Caco-2 (cell line): Measurements from ENCODE around the gene SPTSSB. TPM values are rescaled to one million over a fixed set of nuclear protein-coding genes. Genes with fewer than 3 reads are reported as not detected.

Source experiments
- BruUV-seq: library from RNA; stranded (reverse); fragments of 400-500 nt; replicated peaks from 2 replicates; lab custom pipeline; 2021; lab: Mats Ljungman, UMichigan
- CTCF ChIA-PET: fragments of 300-600 bp; sonication (Branson Sonifier 250); formaldehyde crosslinking; loops from one replicate; lab custom pipeline; 2022; ENCODE audit warnings: antibody characterized with exemption; lab: Charles Lee
- POLR2A ChIA-PET: fragments of 300-600 bp; sonication (Branson Sonifier 250); formaldehyde crosslinking; loops from one replicate; lab custom pipeline; 2022; ENCODE audit warnings: antibody characterized with exemption; lab: Charles Lee
- DNase-seq, 2 experiments: peaks; one replicate each; pipeline versions ENCODE4 v3.0.0 to v3.0.0-alpha.2; 2020 to 2022
- H3K27me3 ChIP-seq: replicated peaks from 2 replicates; pipeline ENCODE4 v1.6.0; 2011; ENCODE audit warnings: low read length; ENCODE audit not compliant: control insufficient read depth, insufficient read depth
- H3K36me3 ChIP-seq: 2 replicates; pipeline ENCODE4 v1.5.1; 2011; ENCODE audit warnings: low read length; ENCODE audit not compliant: control insufficient read depth, insufficient read depth
- H3K4me1 ChIP-seq: fragments of 250-450 bp; sonication (Bioruptor Pico); 2 replicates; pipeline ENCODE4 v1.5.1; 2020; ENCODE audit warnings: mild to moderate bottlenecking
- H3K4me3 ChIP-seq: 2 replicates; pipeline ENCODE4 v1.5.1; 2011; ENCODE audit warnings: low read depth, mild to moderate bottlenecking, control low read depth, low read length
- H3K9me3 ChIP-seq: fragments of 250-450 bp; sonication (Bioruptor Pico); 2 replicates; pipeline ENCODE4 v1.5.1; 2020; ENCODE audit warnings: mild to moderate bottlenecking, moderate library complexity
- H3K27ac Mint-ChIP-seq: one replicate; pipeline ENCODE4 v1.8.0; 2022; ENCODE audit warnings: mixed read lengths; ENCODE audit not compliant: unreplicated experiment
- H3K27me3 Mint-ChIP-seq: one replicate; pipeline ENCODE4 v1.8.0; 2022; ENCODE audit warnings: mixed read lengths; ENCODE audit not compliant: insufficient read depth, unreplicated experiment
- H3K36me3 Mint-ChIP-seq: one replicate; pipeline ENCODE4 v1.8.0; 2022; ENCODE audit warnings: mild to moderate bottlenecking, mixed read lengths; ENCODE audit not compliant: insufficient read depth, unreplicated experiment
- H3K4me1 Mint-ChIP-seq: one replicate; pipeline ENCODE4 v1.8.0; 2022; ENCODE audit warnings: low read depth, mixed read lengths; ENCODE audit not compliant: unreplicated experiment
- H3K4me3 Mint-ChIP-seq: one replicate; pipeline ENCODE4 v1.8.0; 2022; ENCODE audit warnings: mild to moderate bottlenecking, moderate library complexity, mixed read lengths; ENCODE audit not compliant: unreplicated experiment
- H3K9me3 Mint-ChIP-seq: one replicate; pipeline ENCODE4 v1.8.0; 2022; ENCODE audit warnings: mixed read lengths; ENCODE audit not compliant: unreplicated experiment
- CTCF ChIP-seq, 2 experiments: fragments of 200-600 bp in 1 of 2; IDR thresholded peaks; 1 replicate in 1 of 2; 2 replicates in 1 of 2; pipeline versions ENCODE4 v1.5.1 to v1.8.0; 2011 to 2022; ENCODE audit warnings: antibody characterized with exemption in 1 of 2, control low read depth in 1 of 2, inconsistent platforms in 1 of 2, low read depth in 1 of 2, low read length in 1 of 2, mild to moderate bottlenecking in 1 of 2, moderate library complexity in 1 of 2; ENCODE audit not compliant: insufficient read depth in 1 of 2, severe bottlenecking in 1 of 2, unreplicated experiment in 1 of 2
- intact Hi-C: fragments of 100-400 bp; cut with micrococcal nuclease; formaldehyde crosslinking; loops from one replicate; pipeline ENCODE4 v1.10.0; 2022; ENCODE audit not compliant: unreplicated experiment
- total RNA-seq: library from RNA; stranded (reverse); gene quantifications from 2 replicates; pipeline ENCODE4 v1.2.3, GENCODE V29; 2022

The SPTSSB gene
- total RNA-seq, 1 experiment from 2014 or later: 51.6 TPM

- Histone ChIP-seq H3K27me3 (no peaks in the 10 kb centered on the region), H3K9me3 (no peaks in the 10 kb centered on the region), H3K4me1 (no peaks in the 10 kb centered on the region), H3K4me3 (no peak overlapping the region), H3K36me3 (peaks cover 2% of the 10 kb centered on the region; the same call in 1 of the 2 replicates)
- intact Hi-C loops: no loop called here
- no TSS peak for BruUV-seq
- Mint-ChIP-seq H3K4me1 (peaks cover 21% of the 10 kb centered on the region), H3K4me3 (no peak overlapping the region), H3K9me3 (no peaks in the 10 kb centered on the region), H3K36me3 (peaks cover 8% of the 10 kb centered on the region), H3K27me3 (no peaks in the 10 kb centered on the region), H3K27ac (no peak overlapping the region)
- POLR2A ChIA-PET: no interaction called here
- DNase-seq: no peak
- CTCF ChIA-PET: no interaction called here
- TF ChIP-seq CTCF (IDR thresholded peaks at IDR 0.05; ENCODE audit: insufficient read depth in 1 of 2, low read depth in 1 of 2, low read length in 1 of 2, severe bottlenecking in 1 of 2, unreplicated experiment in 1 of 2): no peak
Observed at GRCh38 chr3:161366094-161366493, 5.2 kb downstream of the SPTSSB start.

GRCh38 chr3:161358488-161358887 lies 12.8 kb downstream of the SPTSSB start:
- Histone ChIP-seq H3K27me3 (no peaks in the 10 kb centered on the region), H3K4me3 (no peak overlapping the region), H3K36me3 (no peaks in the 10 kb centered on the region; the same call in 1 of the 2 replicates), H3K4me1 (no peaks in the 10 kb centered on the region), H3K9me3 (no peaks in the 10 kb centered on the region)
- Mint-ChIP-seq H3K36me3 (peaks cover 18% of the 10 kb centered on the region), H3K4me1 (no peaks in the 10 kb centered on the region), H3K9me3 (no peaks in the 10 kb centered on the region), H3K4me3 (no peak overlapping the region), H3K27me3 (no peaks in the 10 kb centered on the region), H3K27ac (no peak overlapping the region)
- no peak for DNase-seq
- no TSS peak for BruUV-seq
- intact Hi-C loops: no loop called here
- ChIA-PET CTCF (no interaction called here), POLR2A (no interaction called here)
- TF ChIP-seq CTCF (IDR thresholded peaks at IDR 0.05; ENCODE audit: insufficient read depth in 1 of 2, low read depth in 1 of 2, low read length in 1 of 2, severe bottlenecking in 1 of 2, unreplicated experiment in 1 of 2): no peak

GRCh38 chr3:161356287-161356686 lies 15.0 kb downstream of the SPTSSB start:
- Histone ChIP-seq H3K4me1 (no peaks in the 10 kb centered on the region), H3K9me3 (no peaks in the 10 kb centered on the region), H3K4me3 (no peak overlapping the region), H3K27me3 (no peaks in the 10 kb centered on the region), H3K36me3 (no peaks in the 10 kb centered on the region; the same call in 1 of the 2 replicates)
- Mint-ChIP-seq H3K4me1 (no peaks in the 10 kb centered on the region), H3K36me3 (peaks cover 21% of the 10 kb centered on the region), H3K27me3 (no peaks in the 10 kb centered on the region), H3K4me3 (no peak overlapping the region), H3K9me3 (no peaks in the 10 kb centered on the region), H3K27ac (no peak overlapping the region)
- BruUV-seq: no TSS peak
- no peak for TF ChIP-seq CTCF (IDR thresholded peaks at IDR 0.05; ENCODE audit: insufficient read depth in 1 of 2, low read depth in 1 of 2, low read length in 1 of 2, severe bottlenecking in 1 of 2, unreplicated experiment in 1 of 2)
- intact Hi-C loops: no loop called here
- ChIA-PET POLR2A (no interaction called here), CTCF (no interaction called here)
- DNase-seq: no peak
